HG03565 (cell line): ENCODE results near the gene TMEM72.

Experiments used
- ATAC-seq: cut with Tn5 transposase; IDR thresholded peaks from one replicate; pipeline ENCODE4 v1.9.1; 2021; ENCODE audit warnings: mild to moderate bottlenecking, moderate library complexity; ENCODE audit not compliant: unreplicated experiment

The TMEM72 gene

DNA sequence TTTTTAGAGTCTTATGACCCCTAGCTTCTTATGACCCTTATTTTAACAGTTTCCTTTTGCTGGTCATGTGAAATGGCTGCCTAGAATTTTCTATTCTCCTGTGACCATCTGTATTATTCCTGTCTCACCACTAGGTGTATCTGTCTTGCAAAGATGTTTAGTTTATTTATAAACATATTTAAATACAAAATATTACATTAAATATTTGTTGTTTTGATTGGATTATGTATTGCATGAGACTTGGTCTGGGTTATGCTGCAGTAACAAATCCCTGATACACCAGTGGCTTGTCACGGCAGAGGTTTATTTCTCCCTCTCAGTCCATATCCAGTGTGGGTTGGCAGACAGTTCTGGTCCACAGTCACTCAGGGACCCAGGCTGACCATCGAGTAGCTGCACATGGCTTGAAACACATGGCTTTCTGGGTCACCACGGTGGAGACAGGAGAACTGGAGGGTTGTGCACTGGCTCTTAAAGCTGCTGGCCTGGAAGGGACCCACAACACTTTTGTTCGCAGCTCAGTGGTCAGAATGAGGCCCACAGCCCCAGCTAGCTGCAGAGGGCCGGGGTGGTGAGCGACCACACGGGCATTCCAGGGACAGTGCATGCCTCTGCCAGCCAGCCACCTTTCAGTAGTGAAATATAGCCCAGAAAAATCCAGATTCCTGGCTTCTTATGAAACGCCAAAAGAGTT lies 55.8 kb downstream of the TMEM72 start:
- no peak for ATAC-seq

DNA sequence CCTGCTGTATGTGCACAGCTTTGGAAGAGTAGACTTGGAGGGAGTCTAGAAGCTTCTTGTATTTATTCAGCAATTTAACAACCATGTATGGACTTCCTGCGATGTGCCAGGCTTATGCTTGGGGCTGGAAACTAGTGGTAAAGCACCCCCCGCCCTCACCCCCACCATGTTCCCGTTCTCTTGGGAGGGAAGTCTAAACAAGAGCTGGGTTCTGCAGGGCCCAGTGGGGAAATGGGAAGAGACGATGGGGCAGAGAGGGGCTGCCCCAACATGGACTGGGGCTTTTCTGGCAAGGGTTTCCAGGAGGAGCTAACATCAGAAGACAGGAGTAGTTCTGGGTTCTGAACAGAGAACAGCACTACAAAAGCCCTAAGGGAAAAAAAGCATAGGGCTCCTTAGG lies 56.5 kb downstream of the TMEM72 start:
- no peak for ATAC-seq

DNA sequence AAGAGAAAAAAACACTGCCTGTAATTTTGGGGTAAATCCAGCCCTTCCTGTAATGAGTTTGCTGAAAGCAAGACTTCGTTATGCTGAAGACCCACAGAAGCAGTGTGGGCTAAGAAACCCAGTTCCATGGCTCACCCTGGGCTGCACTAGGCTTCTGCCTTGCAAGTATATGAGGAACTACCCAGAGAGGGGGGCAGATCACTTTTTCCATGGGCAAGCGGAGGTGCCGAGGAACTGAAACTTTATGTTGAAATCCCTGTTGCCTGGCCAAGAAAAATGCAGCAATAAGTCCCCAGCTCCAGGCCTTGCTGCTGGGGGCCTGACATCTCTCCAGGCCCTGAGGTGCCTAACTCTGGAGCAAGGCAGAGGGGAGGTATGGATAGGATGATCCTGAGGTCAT lies 57.0 kb downstream of the TMEM72 start:
- no peak for ATAC-seq

DNA sequence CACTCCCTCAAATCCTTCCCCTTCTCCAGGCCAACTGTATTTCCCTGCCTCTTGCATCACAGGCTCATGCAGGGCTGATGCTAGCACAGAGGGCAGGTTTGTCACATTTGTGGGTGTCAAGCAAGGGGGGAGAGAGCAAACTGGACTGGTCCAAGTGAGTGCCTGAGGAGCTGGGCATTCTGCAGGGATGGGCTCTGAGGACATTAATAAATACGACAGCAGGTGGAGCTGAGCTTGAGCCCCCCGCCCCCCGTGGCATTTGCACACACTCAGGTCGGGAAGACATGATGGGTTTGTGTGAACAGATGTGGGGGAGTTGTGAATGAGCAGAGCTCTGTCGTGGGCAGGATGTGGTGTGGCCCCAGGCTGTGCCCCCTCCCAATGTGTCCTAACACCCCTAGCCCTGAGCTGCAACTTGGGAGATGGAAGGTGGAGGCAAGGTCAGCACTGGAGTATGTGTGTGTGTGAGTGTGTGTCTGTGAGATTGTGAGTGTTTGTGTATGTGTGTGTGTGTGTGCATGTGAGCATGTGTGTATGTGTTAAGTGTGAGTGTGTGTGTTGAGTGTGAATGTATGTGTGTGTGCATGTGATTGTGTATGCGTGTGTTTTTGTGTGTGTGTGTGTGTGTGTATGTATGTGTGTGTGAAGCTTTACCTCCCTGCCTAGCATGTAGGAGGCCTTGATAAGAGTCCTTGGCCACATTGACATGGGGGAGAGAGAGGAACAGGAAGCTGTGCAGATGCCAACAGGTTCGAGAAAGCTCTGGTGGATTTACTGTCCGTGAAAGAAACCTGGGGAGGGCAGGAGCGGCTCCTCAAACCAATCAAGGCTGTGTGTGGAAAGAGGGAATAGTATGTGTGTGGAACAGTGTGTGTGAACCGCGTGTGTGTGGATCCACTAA lies 57.6 kb downstream of the TMEM72 start:
- ATAC-seq: no peak

DNA sequence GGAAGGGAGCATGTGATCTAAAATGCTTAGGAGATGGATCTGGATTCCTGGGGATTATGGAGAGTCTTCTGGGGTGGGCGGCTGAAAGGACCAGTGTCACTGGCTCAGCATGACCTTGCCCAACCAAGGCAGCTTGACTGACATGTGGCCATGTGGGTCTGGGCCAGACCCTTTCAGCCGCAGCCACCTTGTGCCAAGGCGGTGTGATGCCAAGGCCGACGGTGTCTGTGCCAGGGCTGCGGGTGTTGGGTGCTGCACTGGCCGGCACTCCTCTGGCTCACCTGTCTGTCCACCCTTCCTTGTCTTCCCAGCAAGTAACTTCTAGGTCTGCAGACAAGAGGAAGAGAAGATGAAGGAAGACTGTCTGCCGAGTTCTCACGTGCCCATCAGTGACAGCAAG lies 58.7 kb downstream of the TMEM72 start:
- no peak for ATAC-seq

DNA sequence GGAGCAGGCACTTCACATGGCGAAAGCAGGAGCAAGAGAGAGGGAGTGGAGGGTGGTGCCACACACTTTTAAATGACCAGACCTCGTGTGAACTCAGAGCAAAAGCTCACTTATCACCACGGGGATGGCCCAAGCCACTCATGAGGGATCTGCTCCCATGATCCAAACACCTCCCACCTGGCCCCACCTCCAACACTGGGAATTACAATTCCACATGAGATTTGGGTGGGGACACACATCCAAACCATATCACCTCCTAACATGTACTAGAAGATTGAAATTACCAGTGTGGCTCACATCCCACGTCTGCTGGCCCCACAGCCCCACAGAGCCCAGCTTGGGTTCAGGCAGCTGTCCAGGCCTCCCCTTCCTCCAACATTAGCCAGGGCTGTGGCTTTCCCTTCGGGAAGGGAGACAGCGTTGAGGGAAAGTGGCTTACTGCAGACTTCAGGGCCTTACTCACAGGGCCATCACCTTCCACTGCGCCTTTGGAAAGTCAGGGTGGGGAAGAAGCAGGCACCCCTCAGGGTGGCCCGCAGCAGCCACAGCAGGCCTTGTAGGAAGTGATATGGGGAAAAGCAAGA lies 59.8 kb downstream of the TMEM72 start:
- ATAC-seq: no peak

DNA sequence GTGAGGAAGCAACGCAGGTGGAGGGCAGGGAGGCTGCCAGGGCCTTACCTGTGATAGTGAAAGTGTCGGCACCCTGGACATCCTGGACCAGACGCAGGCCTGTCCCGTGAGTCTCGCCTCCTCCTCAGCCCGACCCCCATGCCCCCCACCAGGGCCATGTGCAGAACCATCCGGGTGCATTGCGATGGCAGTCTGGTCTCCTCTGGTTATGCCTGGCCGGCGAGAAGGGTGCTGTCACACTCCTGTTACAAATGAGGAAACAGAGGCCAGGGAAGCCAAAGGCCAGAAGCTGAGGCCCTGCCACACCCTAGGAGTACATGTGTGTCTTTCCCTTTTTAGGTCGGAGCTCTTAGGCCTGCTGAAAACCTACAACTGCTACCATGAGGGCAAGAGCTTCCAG lies 60.3 kb downstream of the TMEM72 start:
- no peak for ATAC-seq

DNA sequence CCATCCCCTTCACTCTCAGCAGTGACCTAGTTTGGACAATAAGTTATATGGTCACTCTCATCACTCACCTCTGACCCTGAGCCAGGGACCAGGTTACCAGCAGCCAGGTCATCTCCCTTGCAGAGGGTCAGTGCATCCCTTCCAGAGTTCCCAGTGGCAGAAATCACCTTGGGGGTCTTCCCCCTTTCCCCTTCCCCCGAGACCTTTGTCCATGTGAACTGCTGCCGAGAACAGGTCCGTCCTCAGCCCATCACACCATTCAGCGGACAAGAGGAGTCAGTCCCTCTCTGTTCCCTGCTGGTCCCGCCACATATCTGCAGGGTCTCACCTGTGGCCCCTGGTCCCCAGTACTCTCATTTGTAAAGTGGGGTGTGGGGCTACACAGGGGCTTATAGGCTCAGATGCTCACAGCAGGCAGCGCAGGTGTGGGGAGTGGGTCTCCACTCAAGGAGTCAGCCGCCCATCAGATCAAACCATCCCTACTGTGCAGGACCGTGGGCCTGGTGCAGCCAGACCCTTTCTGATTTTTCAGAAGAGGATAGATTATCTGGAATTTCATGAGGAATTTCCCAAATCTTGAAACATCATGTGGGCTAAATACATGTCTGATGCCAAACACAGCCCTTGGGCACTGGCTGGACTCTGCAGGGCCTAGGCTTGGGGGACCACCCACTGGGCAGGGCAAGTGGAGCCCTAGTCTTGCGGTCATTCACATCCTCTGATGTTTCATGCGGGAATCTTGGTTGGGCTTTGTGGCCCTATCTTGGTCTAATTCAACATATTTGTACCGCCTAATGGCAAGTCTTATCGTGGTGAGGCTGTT lies 61.0 kb downstream of the TMEM72 start:
- no peak for ATAC-seq

DNA sequence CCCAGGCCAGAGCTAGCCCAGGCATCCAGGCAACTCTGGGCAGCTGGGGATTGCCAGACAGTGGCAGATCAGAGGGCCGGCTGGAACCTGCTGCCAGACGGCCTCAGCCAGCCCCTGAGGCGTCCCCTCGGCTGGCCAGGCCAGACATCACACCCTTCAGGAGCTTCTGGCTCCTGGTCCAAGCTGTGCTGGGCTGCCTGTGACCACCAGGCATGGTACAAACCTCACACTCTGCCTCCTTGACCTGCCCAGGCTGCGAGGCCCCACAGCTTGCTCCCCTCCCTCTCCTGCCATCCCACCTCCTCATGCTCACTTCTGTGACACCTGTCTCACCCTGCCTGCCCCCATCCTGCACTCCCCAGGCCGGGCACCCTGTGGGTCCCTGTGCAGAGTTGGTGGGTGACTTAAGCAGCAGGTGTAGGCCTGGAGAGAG lies 61.8 kb downstream of the TMEM72 start:
- no peak for ATAC-seq

DNA sequence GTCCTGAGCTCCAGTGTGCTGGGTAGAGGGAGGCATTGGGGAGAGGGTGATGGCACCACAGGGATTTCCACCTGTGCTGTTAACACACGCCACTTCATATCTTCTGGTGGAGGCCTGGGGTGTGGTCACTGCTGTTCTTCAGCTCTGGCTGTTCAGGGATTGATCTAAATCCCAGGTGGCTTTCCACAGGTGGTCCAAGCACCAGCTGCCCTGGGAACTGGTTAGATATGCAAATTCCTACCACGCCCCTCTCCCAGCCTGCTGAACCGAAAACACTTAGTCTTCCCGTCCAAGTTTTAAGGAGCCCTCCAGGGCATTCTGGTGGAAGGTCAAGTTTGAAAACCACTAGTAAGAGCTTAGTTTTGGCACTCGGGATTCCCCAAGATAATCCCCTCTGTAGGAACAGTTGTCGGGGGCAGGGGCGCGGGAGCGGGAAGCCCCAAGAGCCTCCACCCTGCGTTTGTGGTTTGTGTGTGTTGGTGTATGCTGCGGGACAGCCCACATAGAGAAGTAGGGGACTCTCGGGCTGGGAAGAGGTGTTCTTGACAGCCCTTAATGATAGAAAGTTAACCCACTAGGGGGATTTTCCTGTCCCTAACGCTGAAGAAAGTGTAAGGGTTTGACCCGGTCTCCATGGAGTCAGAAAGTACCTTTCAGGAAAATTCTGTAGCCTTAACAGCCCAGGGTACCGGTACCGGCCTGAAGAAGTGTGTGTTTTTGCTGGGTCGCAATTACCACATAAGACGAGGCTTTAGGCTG lies 62.4 kb downstream of the TMEM72 start:
- no peak for ATAC-seq

DNA sequence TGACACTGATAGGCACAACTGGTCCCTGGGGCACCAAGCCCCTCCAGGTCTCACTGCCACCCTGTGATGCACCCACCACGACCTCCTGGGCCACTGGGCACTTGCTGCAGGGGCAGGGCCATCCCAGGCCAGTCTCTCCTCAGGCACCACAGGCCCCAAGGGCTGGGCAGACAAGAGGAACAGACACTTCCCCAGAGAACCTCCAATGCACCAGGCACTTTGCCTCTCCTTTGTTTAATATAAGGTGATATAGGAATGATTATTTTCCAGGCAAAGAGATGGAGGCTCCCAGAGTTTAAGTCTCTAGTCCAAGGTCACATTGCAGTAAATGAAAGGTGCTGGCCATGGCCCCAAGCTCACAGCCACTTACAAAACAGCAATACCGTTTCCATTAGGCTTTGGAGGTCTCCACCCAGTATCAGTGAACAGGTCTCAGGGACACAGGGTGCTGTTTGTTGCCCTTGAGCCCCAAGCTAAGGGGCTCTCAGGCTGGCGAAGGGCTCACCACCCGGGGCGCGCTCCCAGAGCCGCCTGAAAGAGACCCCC lies 63.0 kb downstream of the TMEM72 start:
- ATAC-seq: no peak

DNA sequence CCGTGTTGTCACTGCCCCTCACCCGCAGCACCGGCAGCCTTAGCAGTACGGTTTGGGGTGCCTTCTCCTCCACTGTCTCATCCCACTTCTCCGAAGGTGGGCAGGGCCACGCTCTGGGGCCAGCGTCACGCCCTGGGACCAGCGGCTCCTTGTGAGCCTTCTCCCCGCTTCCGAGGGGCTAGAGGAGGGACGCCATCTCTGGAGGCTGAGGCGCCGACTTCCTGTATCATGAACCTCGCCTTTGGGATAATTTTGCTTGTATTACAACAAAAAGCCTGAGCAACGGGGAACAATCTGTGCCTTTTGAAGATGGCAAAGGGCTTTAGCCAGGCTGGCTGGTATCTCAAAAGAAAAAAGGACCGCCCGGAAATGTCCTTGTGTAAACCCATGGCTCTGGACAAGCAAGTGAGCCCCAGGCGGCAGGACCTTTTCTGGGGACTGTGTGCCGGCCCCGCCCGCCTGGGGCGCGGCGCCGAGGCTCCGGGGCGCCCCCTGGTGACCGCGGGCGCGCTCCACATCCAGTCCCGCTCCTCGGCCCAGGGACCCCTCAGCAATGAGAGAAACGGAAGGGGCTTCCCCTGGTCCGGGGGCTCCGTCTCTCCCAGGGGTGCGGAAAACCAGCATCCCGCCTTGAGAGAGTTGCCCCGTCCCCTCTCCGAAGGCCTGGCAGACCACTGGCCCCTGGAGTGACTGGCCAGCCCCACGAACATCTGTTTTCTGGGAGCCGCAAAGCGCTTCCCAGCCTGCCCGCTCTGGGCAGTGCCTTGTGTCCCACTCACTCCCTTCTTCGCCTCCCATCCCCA lies 63.7 kb downstream of the TMEM72 start:
- ATAC-seq: peak; percentile 67

DNA sequence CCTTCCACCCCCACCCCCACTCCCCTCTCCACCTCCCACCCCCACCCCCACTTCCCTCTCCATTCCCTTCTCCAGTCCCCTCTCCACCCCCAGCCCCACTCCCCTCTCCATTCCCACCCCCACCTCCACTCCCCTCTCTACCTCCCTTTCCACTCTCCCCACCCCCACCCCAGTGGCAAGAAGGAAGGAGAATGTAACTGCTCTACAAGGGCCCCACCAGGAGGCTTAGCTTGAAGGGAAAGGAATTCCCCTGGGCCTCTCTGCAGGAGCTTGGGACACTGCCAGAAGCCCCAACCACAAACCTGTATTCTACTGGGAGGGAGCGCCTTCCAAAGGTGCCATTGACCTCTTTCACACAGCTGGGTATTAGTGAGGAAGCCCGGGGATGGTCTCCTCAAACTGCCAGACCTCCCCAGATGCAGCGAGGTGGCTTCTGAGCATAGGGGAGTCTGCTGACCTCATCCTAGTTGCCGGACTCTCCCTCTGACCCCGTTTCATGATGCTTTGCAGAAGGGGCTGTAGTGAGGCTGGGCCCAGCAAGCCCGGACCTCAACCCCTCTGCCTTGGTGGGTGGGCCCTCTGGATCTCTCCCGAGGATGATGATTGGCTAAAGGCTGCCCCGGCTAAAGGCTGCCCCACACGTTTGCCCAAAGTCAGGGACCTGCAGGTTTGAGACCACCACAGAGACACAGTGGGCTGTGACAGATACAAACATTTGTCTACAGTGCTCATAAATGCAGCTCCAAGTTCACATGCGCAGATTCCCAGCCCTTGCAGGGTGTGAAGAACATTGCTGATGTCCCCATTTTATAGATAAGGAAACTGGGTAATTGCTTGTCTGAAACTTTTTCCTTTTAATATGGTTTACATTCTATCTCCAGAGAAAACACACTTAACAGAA lies 64.5 kb downstream of the TMEM72 start:
- no peak for ATAC-seq

DNA sequence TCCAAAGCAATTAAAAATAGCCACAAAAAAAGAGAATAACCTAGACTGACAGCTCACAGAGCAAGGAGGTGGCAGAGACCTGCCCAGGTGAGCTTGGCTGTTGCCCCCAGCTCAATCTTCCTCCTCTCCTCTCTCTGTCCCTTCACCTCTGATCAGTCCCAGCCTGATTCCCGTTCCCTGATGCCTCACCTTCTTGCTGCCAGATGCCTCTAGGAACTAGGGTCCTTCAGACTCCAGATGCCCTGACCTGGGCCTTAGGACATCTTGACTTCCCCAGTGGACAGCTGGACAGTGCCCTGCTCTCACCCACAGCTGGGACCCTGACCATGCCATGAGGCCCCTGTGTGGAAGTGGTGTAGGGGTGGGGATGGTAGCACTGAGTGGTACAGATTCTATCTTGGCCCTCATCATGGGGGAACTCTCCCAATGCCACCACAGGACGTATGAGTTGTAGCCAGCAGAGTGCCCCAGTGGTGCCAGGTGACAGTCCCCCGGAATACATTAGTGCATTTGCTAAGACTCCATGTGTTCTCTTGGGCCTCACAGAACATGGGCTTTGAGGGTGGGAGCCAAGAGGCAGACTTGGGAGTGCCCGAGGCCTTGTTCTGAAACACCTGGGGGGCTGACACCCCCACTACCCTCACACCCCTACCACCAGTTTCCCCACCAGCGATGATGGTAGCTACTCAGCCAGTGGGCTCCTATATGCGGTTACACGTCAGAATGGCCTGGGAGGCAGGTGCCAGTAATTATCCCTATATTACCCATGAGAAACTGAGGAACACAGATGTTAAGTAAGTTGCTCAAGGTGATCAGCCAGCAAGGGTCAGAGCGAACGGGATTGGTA lies 65.4 kb downstream of the TMEM72 start:
- ATAC-seq: no peak

DNA sequence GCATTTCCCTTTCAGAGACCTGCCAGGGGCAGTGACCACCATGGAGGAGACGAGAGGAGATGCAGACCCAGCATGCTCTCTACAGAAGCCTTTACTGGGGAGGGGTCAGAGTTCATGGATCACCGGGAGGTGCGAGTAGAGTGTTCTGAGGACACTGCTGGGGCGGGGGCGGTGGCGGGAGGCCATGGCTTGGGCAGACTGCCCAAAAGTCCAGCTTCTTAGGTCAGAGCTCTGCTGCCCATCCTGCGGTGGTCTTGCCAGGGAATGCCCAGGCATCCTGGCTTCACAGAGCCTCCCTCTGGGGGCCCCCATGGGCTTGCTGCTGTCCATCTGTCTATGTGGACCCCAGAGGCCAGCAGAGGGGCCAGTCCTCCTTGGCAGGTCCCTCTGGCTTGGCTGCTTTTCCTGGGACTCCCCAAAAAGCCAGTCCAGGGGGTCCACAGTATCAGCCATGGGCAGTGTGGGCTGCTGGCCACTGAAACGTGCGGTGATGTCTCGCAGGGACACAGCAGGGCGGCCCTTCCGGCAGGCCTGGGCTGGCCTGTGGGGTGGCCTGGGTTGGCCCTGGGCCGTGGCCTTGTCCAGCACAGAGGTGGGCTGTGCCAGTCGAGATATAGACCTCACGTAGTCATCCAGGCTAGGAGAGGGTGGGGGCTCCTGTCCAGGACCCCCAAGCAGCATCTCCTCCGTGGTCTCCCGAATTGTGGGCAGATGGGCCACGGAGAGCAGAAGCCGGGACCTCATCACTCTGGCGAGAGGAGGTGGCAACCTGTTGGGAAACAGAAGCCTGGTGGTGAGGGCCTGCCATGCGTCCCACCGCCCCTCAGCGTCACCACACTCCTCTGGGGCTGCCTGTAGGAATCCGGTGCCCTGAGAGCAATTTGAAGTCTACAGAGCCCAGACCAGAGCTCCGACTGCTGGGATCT lies 66.4 kb downstream of the TMEM72 start:
- no peak for ATAC-seq

DNA sequence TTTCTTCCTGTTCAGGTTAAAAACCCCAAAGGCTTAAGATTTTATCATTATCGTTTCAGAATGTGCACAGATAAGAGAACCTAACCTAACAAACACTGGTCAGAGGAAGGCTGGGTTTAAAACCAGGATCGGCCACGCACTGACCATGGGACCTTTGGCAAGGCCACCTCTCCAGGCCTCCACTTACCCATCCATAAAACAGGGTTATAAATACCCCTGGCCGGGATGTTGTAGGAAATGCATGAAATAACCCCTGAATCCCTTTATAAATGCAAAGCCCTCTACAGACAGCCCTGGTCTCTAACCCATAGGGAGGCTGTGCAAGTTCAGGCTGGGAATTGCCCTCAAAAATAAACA lies 67.1 kb downstream of the TMEM72 start:
- no peak for ATAC-seq
